Stomach (tissue), 4 donors: ENCODE results near the gene COPS6.

ENCODE experiments used
- POLR2A ChIP-seq, 4 donors: fragments of 450-650 bp; IDR thresholded peaks; one replicate each; pipeline ENCODE4 v1.6.1; 2016; ENCODE audit warnings: antibody characterized with exemption in 4 of 4, control low read depth in 2 of 4, mild to moderate bottlenecking in 1 of 4, moderate library complexity in 1 of 4
- POLR2AphosphoS5 ChIP-seq, 3 donors: sonication (generic); formaldehyde crosslinking; IDR thresholded peaks; one replicate each; pipeline ENCODE4 v1.6.1; 2016; ENCODE audit warnings: antibody characterized with exemption in 3 of 3
- TF ChIP-seq, protein P1 (sequence below), 7 experiments: fragments of 450-650 bp in 4 of 7; fragments of 200-600 bp in 3 of 7; sonication (generic) in 3 of 7; IDR thresholded peaks; one replicate each; pipeline ENCODE4 v1.5.1; 2016 to 2019; ENCODE audit warnings: antibody characterized with exemption in 7 of 7, control low read depth in 2 of 7, mild to moderate bottlenecking in 1 of 7

DNA sequence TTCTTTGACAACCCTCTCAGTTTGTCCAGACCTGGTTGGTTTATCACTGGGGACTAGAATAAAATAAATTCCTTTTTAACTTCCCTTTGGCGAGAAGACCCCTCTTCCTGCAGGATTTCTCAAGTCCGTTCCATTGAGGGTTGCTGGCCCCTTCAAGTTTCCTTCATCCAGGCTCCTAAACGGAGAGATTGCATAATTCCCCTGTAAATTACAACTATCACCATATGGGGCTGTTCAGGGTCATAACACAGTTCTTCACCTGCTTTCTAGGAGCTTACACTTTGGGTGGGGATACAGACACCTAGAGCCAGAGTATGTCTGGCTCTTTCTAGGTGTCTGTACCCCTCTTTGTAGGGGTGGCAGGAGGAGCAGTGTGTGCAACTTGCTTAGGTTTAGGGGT, 3.3 kb upstream of the COPS6 start:
- TF ChIP-seq, protein P1, sequence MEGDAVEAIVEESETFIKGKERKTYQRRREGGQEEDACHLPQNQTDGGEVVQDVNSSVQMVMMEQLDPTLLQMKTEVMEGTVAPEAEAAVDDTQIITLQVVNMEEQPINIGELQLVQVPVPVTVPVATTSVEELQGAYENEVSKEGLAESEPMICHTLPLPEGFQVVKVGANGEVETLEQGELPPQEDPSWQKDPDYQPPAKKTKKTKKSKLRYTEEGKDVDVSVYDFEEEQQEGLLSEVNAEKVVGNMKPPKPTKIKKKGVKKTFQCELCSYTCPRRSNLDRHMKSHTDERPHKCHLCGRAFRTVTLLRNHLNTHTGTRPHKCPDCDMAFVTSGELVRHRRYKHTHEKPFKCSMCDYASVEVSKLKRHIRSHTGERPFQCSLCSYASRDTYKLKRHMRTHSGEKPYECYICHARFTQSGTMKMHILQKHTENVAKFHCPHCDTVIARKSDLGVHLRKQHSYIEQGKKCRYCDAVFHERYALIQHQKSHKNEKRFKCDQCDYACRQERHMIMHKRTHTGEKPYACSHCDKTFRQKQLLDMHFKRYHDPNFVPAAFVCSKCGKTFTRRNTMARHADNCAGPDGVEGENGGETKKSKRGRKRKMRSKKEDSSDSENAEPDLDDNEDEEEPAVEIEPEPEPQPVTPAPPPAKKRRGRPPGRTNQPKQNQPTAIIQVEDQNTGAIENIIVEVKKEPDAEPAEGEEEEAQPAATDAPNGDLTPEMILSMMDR (IDR thresholded peaks at IDR 0.05): no peak
- TF ChIP-seq POLR2A (IDR thresholded peaks at IDR 0.05): no peak
- TF ChIP-seq POLR2AphosphoS5 (IDR thresholded peaks at IDR 0.05): no peak
